Left renal cortex interstitium (tissue), 4 donors: ENCODE results near the gene C9orf152. TPM values are rescaled to one million over a fixed set of nuclear protein-coding genes. Genes with fewer than 3 reads are reported as not detected.
"Not testable (repeated sequence)": the region's sequence is repeated elsewhere in the genome, so short reads cannot be mapped to it uniquely, and the experiment has no call there.

Experiments
- DNase-seq, 4 donors: peaks; one replicate each; pipeline ENCODE4 v3.0.0-alpha.2; 2013; ENCODE audit warnings: low read depth in 4 of 4, low spot score in 2 of 4, missing footprints in 1 of 4
- polyA plus RNA-seq, 4 donors: library from polyadenylated mRNA; unstranded; fragments of 120-200 nt; gene quantifications; one replicate each; pipeline ENCODE4 v1.2.1, GENCODE V29; 2013; ENCODE audit not compliant: insufficient read length in 4 of 4

Gene C9orf152, protein sequence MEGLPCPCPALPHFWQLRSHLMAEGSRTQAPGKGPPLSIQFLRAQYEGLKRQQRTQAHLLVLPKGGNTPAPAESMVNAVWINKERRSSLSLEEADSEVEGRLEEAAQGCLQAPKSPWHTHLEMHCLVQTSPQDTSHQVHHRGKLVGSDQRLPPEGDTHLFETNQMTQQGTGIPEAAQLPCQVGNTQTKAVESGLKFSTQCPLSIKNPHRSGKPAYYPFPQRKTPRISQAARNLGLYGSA
- under 1 TPM; 0.38 to 0.64 (median 0.50) TPM for polyA plus RNA-seq

GRCh38 chr9:110208031-110208430 lies at the start of gene C9orf152:
Gene C9orf152 (minus strand): TSS chr9:110208159. CDS start chr9:110207579, 580 bp downstream.
- DNase-seq = no peak

DNA sequence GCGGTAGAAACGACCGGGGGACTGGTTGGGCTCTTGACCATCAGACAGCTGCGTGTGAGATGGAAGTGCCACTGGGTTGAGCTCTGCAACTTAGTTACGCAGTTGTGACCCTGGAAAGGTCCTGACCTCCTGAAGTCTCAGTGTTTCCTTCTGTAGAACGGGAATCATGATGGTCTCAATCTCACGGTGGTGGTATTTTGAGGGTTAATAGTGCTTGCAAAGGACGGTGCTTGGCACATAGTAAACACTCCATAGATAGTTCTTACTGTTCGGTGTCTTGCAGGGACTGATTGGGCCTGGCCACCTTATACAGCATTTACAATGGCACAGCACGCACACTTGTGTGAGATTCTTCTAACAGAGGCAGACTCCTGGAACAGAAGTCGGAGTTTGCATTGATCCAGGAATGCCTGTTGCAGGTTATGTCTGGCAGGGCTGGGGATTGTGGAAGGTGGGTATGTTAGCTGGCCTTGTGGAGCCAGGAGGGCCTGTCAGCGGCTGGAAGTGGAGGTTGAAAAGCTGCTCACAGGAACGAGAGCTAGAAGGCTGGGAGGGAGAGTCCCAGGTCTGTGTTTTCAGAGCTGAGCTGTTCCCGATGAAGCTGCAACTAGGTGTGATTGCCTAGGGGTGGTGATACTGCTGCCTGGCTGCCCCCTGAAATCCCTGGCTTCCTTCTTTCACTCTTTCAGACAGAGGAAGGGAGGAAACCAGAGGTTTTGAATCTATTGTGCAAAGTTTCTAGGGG lies 49.3 kb upstream of the C9orf152 start:
- peak in 1 of 4 donors; percentile 24 for DNase-seq

GRCh38 chr9:110256380-110257096 lies 48.6 kb upstream of the C9orf152 start, which contains the start of gene TXN:
Gene TXN (minus strand): TSS chr9:110256507. CDS start chr9:110256435, 72 bp downstream.
- peak; percentile 69 to 81 (median 76) for DNase-seq

DNA sequence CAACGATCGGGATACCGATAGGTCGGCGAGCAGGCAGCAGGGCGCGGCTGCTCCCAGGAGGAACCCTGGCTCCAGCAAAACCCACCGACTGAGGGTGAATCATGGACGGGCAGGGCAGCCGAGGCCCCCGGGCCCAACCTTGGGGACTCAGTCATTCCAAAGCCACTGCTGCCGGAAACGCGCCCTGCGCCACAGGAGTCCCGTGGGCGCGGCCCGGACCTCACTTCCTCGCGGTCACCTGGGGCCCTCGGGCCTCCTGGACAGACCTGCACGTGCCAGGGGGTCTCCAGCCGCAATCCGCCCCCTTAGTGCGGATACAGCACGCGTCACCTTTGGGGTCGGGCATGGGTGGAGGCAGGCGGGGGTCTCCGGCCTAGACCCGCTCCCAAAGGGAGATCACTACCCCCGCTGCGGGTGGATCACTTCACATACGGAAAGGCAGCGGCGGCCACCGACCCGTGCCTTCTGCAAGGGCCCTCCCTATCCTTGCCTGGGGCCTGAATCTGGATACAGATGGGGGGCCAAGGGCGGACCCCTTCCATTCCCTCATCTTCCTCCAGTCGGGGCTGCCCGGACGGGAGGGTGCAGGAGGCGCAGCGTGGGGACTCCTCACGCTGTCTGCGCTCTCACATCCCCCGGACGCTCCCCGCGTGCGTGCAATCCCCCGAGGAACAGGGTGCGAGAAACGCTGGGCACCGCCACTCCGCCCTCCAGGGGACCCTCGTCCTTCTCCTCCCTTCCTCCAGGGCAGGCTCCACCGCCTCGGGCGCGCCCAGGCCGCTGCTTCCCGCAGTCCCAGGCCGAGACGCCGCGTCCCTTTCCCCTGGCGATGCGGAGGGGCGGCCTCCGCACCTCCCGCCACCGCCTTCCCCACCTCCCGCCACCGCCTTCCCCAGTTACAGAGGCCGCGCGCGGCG lies 47.8 kb upstream of the C9orf152 start:
- peak in 3 of 4 donors; percentile 15 to 48 (median 29) for DNase-seq

DNA sequence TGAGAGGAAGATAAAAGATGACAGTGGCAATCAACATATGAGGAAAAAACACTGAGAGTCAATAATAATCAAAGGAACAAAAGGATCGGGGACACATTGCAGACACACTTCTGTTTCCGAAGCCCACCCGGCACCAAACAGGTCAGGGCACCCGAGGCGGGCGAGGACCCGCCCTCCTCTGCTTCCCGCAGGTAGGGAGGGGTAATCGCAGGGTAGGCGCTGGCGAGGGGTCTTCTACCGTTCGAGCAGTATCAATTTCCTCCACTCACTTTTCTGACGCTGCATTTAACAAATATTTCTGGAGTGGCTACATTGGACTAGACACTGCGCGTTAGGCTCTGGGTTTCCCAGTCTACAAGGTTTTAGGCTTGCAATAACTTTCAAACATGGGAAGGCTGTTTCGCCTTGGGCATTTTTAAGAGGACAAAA lies 47.1 kb upstream of the C9orf152 start:
- peak in 1 of 4 donors; percentile 21 for DNase-seq

DNA sequence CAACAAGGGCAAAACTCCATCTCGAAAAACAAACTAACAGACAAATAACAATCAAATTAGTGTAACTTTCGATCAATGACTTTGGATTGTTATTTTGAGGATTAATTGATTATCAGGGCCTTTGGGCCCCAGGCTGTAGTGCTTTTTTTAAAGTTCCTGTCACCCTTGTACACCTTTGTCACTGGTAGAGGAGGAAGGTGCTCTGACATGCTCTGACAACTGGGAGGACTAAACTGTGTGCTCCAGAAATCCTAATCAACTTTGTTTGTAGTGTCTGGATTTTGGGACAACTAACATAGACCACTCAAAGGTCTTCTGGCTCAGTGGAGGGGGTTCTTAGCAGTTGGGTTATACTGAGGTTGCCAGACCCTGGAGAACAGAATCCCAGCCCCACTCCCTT lies 46.5 kb upstream of the C9orf152 start:
- no peak for DNase-seq

GRCh38 chr9:110252509-110253139 lies 44.7 kb upstream of the C9orf152 start:
- no peak for DNase-seq

GRCh38 chr9:110251770-110252169 lies 43.8 kb upstream of the C9orf152 start:
- not testable (repeated sequence) for DNase-seq

DNA sequence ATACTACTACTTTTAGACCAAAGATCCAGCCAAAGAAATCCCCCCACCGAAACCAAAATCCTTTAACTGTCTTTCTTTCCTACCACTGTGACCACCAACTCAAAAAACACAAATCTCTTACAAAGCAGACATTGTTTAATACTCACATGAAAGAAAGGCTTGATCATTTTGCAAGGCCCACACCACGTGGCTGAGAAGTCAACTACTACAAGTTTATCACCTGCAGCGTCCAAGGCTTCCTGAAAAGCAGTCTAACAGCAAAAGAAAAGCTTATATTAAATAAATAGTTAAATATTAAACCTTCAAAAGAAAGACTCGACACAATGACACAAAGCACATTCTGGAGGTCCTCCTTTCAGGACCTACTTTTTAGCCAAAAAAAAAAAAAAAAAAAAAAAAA lies 43.3 kb upstream of the C9orf152 start:
- no peak for DNase-seq

- DNase-seq = no peak
These were observed 41.6 kb upstream of the C9orf152 start for GRCh38 chr9:110249603-110250002.

DNA sequence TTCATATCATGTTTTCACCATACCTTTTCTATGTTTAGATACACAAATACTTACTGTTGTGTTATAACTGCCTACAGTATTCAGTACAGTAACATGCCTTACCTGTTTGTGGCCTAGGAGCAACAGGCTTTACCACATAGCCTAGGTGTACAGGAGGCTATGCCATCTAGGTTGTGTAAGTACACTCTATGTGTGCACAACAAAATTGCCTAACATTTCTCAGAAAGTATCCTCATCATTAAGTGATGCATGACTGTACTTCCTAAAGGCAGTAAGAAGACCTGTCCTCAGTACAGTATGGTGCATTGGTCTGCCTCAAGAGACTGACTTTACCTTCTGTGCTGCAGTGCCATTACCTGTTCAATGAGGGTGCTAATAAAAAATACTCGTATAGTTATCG lies 40.4 kb upstream of the C9orf152 start:
- DNase-seq = no peak

DNA sequence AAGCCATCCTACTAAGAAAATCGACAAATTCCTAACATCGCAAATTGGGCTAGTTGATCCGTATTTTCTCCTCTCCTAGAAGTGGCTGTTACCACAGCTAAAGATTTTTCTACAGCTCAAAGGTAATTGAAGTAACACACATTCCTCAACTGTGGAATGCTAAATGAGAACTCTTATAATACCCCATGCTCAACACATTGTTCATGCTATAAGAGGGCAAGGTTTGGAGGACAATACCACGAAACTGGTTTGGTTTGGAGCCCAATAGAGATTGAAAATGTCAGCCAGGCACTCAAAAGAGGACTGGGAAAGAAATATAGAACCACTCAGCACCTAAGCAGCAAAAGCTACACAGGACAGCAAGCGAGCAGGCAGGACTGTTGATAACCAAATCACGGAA lies 38.3 kb upstream of the C9orf152 start:
- no peak for DNase-seq

DNA sequence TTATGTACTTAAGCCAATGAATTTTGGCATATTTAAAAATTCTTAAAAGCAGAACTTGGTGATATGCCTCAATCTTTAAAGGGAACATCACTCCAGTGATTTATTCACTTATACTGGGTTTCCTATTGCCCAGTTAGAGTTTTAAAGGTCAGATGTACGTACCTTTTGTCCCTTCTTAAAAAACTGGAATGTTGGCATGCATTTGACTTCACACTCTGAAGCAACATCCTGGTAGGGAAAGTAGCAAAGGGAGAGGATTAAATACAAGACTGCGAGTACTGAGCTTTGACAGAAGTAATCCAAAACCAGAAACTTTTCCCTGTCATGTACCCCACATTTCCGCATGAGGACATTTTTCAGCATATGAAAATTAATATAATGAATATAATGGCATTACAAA lies 36.7 kb upstream of the C9orf152 start:
- DNase-seq = no peak

DNA sequence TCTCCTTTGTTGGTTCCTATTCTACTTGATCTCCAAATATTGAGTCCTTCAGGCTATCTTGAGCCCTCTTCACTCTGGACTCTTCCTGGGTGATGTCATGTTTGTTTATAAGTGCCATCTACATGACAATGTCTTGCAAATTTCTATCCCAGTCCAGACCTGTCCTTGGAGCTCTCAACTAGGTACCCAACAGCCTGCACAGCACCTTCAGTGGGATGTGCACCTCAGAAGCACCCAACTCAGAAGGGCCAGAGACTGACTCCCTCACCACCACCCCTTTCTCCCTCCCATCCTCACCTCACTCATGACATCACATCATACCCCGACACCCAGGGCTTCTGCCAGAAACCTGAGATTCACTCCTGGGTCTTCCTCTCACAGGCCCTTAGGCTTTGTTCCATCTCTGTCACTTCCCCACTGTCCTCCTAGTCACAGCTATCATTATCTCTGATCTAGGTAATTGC lies 33.9 kb upstream of the C9orf152 start:
- no peak for DNase-seq

DNA sequence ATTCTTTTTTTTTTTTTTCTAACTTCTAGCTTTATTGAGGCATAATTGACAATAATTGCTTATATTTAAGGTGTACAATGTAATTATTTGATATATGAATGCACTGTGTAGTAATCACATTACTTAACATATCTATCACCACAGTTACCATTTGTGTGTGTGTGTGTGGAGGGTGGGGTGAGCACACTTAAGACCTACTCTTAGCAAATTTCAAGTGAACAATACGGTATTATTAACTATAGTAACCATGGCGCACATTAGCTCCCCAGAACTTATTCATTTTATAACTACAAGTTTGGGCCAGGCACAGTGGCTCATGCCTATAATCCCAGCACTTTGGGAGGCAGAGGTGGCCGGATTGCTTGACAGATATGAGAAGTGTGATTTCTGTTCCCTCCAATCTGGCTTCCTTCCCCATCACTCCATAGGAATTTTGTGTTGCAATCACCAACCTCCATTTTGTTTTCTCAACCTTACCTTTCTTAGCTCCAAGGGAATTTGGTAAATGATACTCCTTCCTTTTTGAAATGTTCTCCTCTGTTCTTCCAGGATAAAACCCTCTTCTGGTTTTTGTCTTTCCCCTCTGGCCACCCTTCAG lies 33.4 kb upstream of the C9orf152 start:
- DNase-seq = no peak

- DNase-seq = no peak
These were observed 32.2 kb upstream of the C9orf152 start for GRCh38 chr9:110240198-110240597.

GRCh38 chr9:110228321-110228720 lies 20.4 kb upstream of the C9orf152 start:
- DNase-seq = no peak

DNA sequence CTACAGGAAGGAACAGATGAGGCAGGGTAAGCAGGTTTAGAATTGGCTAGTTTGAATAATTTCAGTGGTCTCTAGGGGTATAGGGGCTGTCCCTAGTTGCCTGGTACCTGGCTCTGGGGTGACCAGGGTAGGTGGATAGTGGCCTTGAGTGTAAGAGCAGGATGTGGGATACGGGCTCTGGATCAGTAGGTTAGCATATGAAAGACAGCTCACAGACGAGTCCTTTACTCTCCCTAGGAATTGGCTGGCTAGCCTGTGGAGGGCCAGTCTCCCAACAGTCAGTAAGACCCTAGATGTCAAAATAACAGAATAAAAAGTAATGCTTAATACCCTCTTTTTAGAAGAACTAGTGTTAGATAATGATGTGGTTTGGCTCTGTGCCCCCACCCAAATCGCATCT lies 16.6 kb upstream of the C9orf152 start:
- no peak for DNase-seq

DNA sequence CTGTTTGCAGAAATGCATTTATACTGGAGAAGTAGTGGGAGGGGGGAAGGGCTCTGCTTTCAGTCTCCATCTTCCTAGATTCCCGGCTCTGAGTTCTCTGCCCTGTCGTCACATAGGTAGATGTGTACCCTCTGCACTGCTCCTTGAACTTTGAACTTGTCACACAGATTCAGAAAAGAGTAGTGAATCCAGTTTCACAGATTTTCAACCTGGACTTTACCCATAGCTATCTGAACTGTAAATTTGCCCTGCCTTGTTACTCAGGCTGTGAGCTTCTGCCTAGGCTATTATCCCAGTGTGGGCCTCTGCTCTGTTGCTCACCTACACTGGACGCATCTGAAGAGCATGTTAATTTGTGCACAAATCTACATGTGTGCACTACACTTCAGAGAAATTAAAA lies 12.8 kb upstream of the C9orf152 start:
- no peak for DNase-seq
